ENCODE results near the gene GCLM. TPM values are rescaled to one million over a fixed set of nuclear protein-coding genes. Genes with fewer than 3 reads are reported as not detected.
"Not testable (repeated sequence)": the region's sequence is repeated elsewhere in the genome, so short reads cannot be mapped to it uniquely, and the experiment has no call there.

Gene GCLM
- total and polyA plus RNA-seq, 12 donors, result 3.9 to 81.3 (median 30.0) TPM

- DNase-seq, result no peak
- Histone ChIP-seq H3K4me1 (replicated peaks in 1 of 2) (no peaks in the 10 kb centered on the region), H3K27me3 (peaks cover 6% of the 10 kb centered on the region), H3K4me3 (no peak overlapping the region), H3K9me3 (replicated peaks in 1 of 3) (no peaks in the 10 kb centered on the region), H3K27ac (no peak overlapping the region), H3K36me3 (replicated peaks in 1 of 2) (no peaks in the 10 kb centered on the region)
- 86 to 90% (median 88%) methylated on average over 3 of the region's 3 CpGs for WGBS, 4 donors
- TF ChIP-seq CTCF (IDR thresholded peaks at IDR 0.05), result no peak
- TF ChIP-seq POLR2A (IDR thresholded peaks at IDR 0.05), result no peak
- intact Hi-C loops (cut with DNase I), result no loop called here
Measured at GRCh38 chr1:93925206-93925605, 16.0 kb upstream of the GCLM start.

GRCh38 chr1:93919780-93920179 is 10.6 kb upstream of the GCLM start:
- no peak overlapping the region for H3K4me3 ChIP-seq
- DNase-seq, result no peak
- no peaks in the 10 kb centered on the region for H3K27me3 ChIP-seq
- H3K9me3 ChIP-seq (replicated peaks in 1 of 3), result no peaks in the 10 kb centered on the region
- intact Hi-C loops (cut with DNase I), result no loop called here
- H3K27ac ChIP-seq, result no peak overlapping the region
- 50 to 64% (median 61%) methylated on average over 1 of the region's 1 CpG for WGBS, 4 donors
- TF ChIP-seq CTCF (IDR thresholded peaks at IDR 0.05) (no peak), POLR2A (IDR thresholded peaks at IDR 0.05) (no peak)
- H3K4me1 ChIP-seq (replicated peaks in 1 of 2), result no peaks in the 10 kb centered on the region
- H3K36me3 ChIP-seq (replicated peaks in 1 of 2), result no peaks in the 10 kb centered on the region

- Histone ChIP-seq H3K36me3 (replicated peaks in 1 of 2) (no peaks in the 10 kb centered on the region), H3K9me3 (replicated peaks in 1 of 3) (no peaks in the 10 kb centered on the region), H3K27ac (no peak overlapping the region), H3K4me3 (no peak overlapping the region), H3K27me3 (no peaks in the 10 kb centered on the region), H3K4me1 (replicated peaks in 1 of 2) (no peaks in the 10 kb centered on the region)
- intact Hi-C loops (cut with DNase I), result no loop called here
- DNase-seq, result no peak
- TF ChIP-seq CTCF (IDR thresholded peaks at IDR 0.05) (no peak), POLR2A (IDR thresholded peaks at IDR 0.05) (no peak)
- 88 to 93% (median 91%) methylated on average over 10 of the region's 10 CpGs for WGBS, 4 donors
Measured at GRCh38 chr1:93917302-93917701, 8.1 kb upstream of the GCLM start.

DNA sequence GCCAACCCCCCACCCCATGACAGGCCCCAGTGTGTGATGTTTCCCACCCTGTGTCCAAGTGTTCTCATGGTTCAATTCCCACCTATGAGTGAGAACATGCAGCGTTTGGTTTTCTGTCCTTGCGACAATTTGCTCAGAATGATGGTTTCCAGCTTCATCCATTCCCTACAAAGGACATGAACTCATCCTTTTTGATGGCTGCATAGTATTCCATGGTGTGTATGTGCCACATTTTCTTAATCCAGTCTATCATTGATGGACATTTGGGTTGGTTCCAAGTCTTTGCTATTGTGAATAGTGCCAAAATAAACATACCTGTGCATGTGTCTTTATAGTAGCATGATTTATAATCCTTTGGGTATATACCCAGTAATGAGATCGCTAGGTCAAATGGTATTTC is 1.6 kb upstream of the GCLM start:
- H3K36me3 ChIP-seq (replicated peaks in 1 of 2); H3K9me3 ChIP-seq (replicated peaks in 1 of 3); H3K27ac ChIP-seq; intact Hi-C loops (cut with DNase I); H3K27me3 ChIP-seq; H3K4me3 ChIP-seq; DNase-seq: not testable (repeated sequence)
- H3K4me1 ChIP-seq (replicated peaks in 1 of 2), result peaks cover 4 to 24% of the 10 kb centered on the region in 2 donors
- 95 to 98% (median 96%) methylated on average over 3 of the region's 3 CpGs for WGBS, 4 donors

DNA sequence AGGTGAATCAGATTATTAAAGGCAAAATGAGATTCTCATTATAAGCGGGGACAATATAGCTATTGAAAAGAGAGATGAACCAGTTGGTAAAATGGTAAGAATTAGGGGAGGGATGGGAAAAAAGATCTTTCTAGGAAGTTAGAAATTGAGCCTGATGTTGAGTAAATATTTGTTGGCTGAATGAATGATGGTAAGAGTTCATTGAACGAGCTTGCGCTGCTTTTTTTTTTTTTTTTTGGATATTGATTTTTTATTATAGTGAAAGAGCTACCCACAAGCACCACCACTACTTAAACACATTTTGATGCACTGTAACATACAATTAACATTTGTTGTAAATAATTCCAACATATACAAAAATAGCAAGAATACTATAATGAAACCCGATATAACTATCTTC is 1.1 kb upstream of the GCLM start:
- DNase-seq, result no peak
- Histone ChIP-seq H3K27me3 (no peaks in the 10 kb centered on the region), H3K4me1 (replicated peaks in 1 of 2) (peaks cover 4 to 29% of the 10 kb centered on the region in 2 donors), H3K36me3 (replicated peaks in 1 of 2) (no peaks in the 10 kb centered on the region), H3K27ac (peak overlapping the region in 3 of 5 donors; percentile 90 to 98 (median 98)), H3K9me3 (replicated peaks in 1 of 3) (no peaks in the 10 kb centered on the region), H3K4me3 (no peak overlapping the region)
- WGBS, 4 donors, result 94 to 99% (median 97%) methylated on average over 4 of the region's 4 CpGs
- TF ChIP-seq CTCF (IDR thresholded peaks at IDR 0.05), result no peak
- no peak for TF ChIP-seq POLR2A (IDR thresholded peaks at IDR 0.05)
- intact Hi-C loops (cut with DNase I), result no loop called here

Data from adrenal gland (tissue), 12 donors.